Measurements from ENCODE around the gene CR1. TPM values are rescaled to one million over a fixed set of nuclear protein-coding genes. Genes with fewer than 3 reads are reported as not detected.
A peak's percentile ranks its signal among the peaks of the same experiment; 100 is the strongest.

The CR1 gene
- total RNA-seq: 10 to 100 TPM in 1 of 4 donors, 1 to 10 TPM in 2, under 1 TPM in 1; 0.88 to 23.9 (median 2.7) TPM

GRCh38 chr1:207495801-207496792, at the start of gene CR1:
TSS of gene CR1 (plus strand) at chr1:207496157. CDS start at chr1:207496268, 111 bp downstream.
- peaks cover 0 to 3% of the 10 kb centered on the region in 2 donors for H3K27me3 ChIP-seq
- H3K4me1 ChIP-seq: peaks cover 0 to 10% (median 0%) of the 10 kb centered on the region in 4 donors
- H3K4me3 ChIP-seq: peak within 1 kb of the TSS; percentile 35 to 58 (median 49)
- H3K36me3 ChIP-seq: no peaks in the 10 kb centered on the region
- no peaks in the 10 kb centered on the region for H3K9me3 ChIP-seq
- peak; percentile 54 to 76 (median 63) for DNase-seq
- TF ChIP-seq POLR2A (IDR thresholded peaks at IDR 0.05): no peak
- TF ChIP-seq, protein P1, sequence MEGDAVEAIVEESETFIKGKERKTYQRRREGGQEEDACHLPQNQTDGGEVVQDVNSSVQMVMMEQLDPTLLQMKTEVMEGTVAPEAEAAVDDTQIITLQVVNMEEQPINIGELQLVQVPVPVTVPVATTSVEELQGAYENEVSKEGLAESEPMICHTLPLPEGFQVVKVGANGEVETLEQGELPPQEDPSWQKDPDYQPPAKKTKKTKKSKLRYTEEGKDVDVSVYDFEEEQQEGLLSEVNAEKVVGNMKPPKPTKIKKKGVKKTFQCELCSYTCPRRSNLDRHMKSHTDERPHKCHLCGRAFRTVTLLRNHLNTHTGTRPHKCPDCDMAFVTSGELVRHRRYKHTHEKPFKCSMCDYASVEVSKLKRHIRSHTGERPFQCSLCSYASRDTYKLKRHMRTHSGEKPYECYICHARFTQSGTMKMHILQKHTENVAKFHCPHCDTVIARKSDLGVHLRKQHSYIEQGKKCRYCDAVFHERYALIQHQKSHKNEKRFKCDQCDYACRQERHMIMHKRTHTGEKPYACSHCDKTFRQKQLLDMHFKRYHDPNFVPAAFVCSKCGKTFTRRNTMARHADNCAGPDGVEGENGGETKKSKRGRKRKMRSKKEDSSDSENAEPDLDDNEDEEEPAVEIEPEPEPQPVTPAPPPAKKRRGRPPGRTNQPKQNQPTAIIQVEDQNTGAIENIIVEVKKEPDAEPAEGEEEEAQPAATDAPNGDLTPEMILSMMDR (IDR thresholded peaks at IDR 0.05): no peak
- H3K27ac ChIP-seq: peak within 1 kb of the TSS in 2 of 4 donors; percentile 67 to 84

- no peaks in the 10 kb centered on the region for H3K36me3 ChIP-seq
- DNase-seq: no peak
- H3K27me3 ChIP-seq: peaks cover 0 to 8% of the 10 kb centered on the region in 2 donors
- no peaks in the 10 kb centered on the region for H3K9me3 ChIP-seq
- TF ChIP-seq, protein P1 (IDR thresholded peaks at IDR 0.05): no peak
- TF ChIP-seq POLR2A (IDR thresholded peaks at IDR 0.05): no peak
- H3K4me1 ChIP-seq: peaks cover 0 to 13% (median 0%) of the 10 kb centered on the region in 4 donors
- H3K4me3 ChIP-seq: peak overlapping the region in 2 of 4 donors; percentile 57 to 67
- H3K27ac ChIP-seq: peak overlapping the region in 1 of 4 donors; percentile 90
Measured at GRCh38 chr1:207453710-207454045, 42.3 kb upstream of the CR1 start.

GRCh38 chr1:207454046-207454964, 41.7 kb upstream of the CR1 start, which contains the start of gene CR2:
TSS of gene CR2 (plus strand) at chr1:207454328. CDS start at chr1:207454419, 91 bp downstream.
- DNase-seq: peak; percentile 59 to 90 (median 89)
- peak within 1 kb of the TSS; percentile 43 to 67 (median 50) for H3K4me3 ChIP-seq
- no peaks in the 10 kb centered on the region for H3K36me3 ChIP-seq
- peak within 1 kb of the TSS in 2 of 4 donors; percentile 41 to 90 for H3K27ac ChIP-seq
- no peak for TF ChIP-seq POLR2A (IDR thresholded peaks at IDR 0.05)
- TF ChIP-seq, protein P1 (IDR thresholded peaks at IDR 0.05): peak in 2 of 6 experiments; percentile 12 to 35
- H3K27me3 ChIP-seq: peaks cover 0 to 8% of the 10 kb centered on the region in 2 donors
- peaks cover 0 to 13% (median 0%) of the 10 kb centered on the region in 4 donors for H3K4me1 ChIP-seq
- no peaks in the 10 kb centered on the region for H3K9me3 ChIP-seq

DNA sequence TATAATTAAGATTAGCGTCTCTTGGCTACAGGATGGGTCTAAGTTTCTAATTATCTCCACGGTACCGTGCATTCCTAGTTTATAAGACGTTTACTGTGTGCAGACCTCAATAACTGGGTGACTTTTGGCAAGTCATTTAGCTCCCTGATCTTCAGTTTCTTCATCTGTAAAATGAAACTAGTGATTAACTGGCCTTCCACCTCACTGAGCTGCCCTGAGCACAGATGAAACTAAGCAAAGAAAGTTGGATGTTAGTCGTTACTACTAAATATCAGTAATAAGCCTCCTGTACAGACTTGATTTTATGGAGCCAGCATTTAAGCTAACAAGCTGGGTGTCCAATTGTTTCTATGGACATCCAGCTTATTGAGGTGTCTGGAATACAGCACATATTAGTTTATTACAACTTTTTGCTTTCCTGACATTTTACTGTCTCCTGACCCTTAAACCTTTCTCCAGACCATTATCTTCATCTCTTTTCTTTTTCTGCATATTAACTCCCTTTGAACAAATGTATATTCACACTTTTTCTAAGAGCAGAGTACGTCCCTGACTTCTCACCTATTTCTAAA, 40.7 kb upstream of the CR1 start:
- Histone ChIP-seq H3K27me3 (peaks cover 0 to 8% of the 10 kb centered on the region in 2 donors), H3K27ac (peak overlapping the region in 2 of 4 donors; percentile 41 to 90), H3K4me3 (peak overlapping the region in 2 of 4 donors; percentile 43 to 67), H3K9me3 (no peaks in the 10 kb centered on the region), H3K36me3 (no peaks in the 10 kb centered on the region), H3K4me1 (peaks cover 0 to 13% (median 0%) of the 10 kb centered on the region in 4 donors)
- no peak for DNase-seq
- no peak for TF ChIP-seq POLR2A (IDR thresholded peaks at IDR 0.05)

- no peak for DNase-seq
- peak overlapping the region in 1 of 4 donors; percentile 5 for H3K27ac ChIP-seq
- peaks cover 0 to 8% of the 10 kb centered on the region in 2 donors for H3K27me3 ChIP-seq
- H3K9me3 ChIP-seq: no peaks in the 10 kb centered on the region
- TF ChIP-seq POLR2A (IDR thresholded peaks at IDR 0.05): no peak
- TF ChIP-seq, protein P1 (IDR thresholded peaks at IDR 0.05): no peak
- H3K36me3 ChIP-seq: no peaks in the 10 kb centered on the region
- peaks cover 0 to 13% (median 0%) of the 10 kb centered on the region in 4 donors for H3K4me1 ChIP-seq
- no peak overlapping the region for H3K4me3 ChIP-seq
Measured at GRCh38 chr1:207458414-207458813, 37.5 kb upstream of the CR1 start.

All from Peyer's patch (tissue), 4 donors.